ENCODE measurements around the gene EFNB3.

The EFNB3 gene

GRCh38 chr17:7701681-7702080 lies 3.3 kb upstream of the EFNB3 start:
- Histone ChIP-seq H2BK12ac (ENCODE audit: low read length) (no peak overlapping the region), H3K27me3 (ENCODE audit: control insufficient read depth in 3 of 3, insufficient read depth in 3 of 3, low read depth in 1 of 3, low read length in 3 of 3) (no peaks in the 10 kb centered on the region), H4K91ac (ENCODE audit: low read depth, low read length, poor library complexity) (no peak overlapping the region), H3K9ac (ENCODE audit: low read depth, low read length, poor library complexity) (no peak overlapping the region), H4K8ac (ENCODE audit: low read depth, low read length) (no peak overlapping the region), H3K23ac (ENCODE audit: low read depth, low read length, poor library complexity) (no peak overlapping the region), H3K9me3 (replicated peaks in 1 of 2; ENCODE audit: control insufficient read depth in 2 of 2, insufficient read depth in 1 of 2, low read depth in 1 of 2, low read length in 2 of 2) (no peaks in the 10 kb centered on the region), H3K4ac (ENCODE audit: low read length) (no peak overlapping the region), H2AK5ac (ENCODE audit: low read depth, low read length) (no peak overlapping the region), H2BK5ac (ENCODE audit: low read length) (no peak overlapping the region), H2AFZ (ENCODE audit: low read length) (no peak overlapping the region), H3K27ac (replicated peaks; ENCODE audit: low read length) (no peak overlapping the region), H2BK120ac (ENCODE audit: low read depth, low read length) (no peak overlapping the region), H3K36me3 (replicated peaks in 1 of 2; ENCODE audit: control insufficient read depth in 2 of 2, insufficient read depth in 2 of 2, low read length in 2 of 2) (peaks cover 16 to 39% of the 10 kb centered on the region in 2 donors), H3K79me1 (ENCODE audit: low read depth, low read length) (peaks cover 5% of the 10 kb centered on the region), H3K18ac (ENCODE audit: low read length) (no peak overlapping the region), H2BK15ac (ENCODE audit: low read length) (no peak overlapping the region), H3K4me2 (ENCODE audit: insufficient read depth, low read length, poor library complexity, severe bottlenecking) (peak overlapping the region; percentile 2), H3K4me1 (ENCODE audit: control insufficient read depth in 2 of 2, insufficient read depth in 1 of 2, low read depth in 1 of 2, low read length in 2 of 2) (peaks cover 21 to 29% of the 10 kb centered on the region in 2 donors), H3K4me3 (ENCODE audit: low read length in 2 of 2) (no peak overlapping the region), H3K14ac (ENCODE audit: low read length) (no peak overlapping the region)
- no CpG with 5 or more reads among the region's 14 CpGs for WGBS, 2 donors (ENCODE audit: extremely low coverage in 2 of 2, insufficient read length in 2 of 2, insufficient replicate concordance in 1 of 2)
- no peak for DNase-seq (ENCODE audit: low spot score)

- H3K18ac ChIP-seq (ENCODE audit: low read length) = peak overlapping the region; percentile 81
- H3K4me3 ChIP-seq (ENCODE audit: low read length in 2 of 2) = no peak overlapping the region
- peaks cover 10% of the 10 kb centered on the region for H3K79me1 ChIP-seq (ENCODE audit: low read depth, low read length)
- peak overlapping the region; percentile 93 for H2BK12ac ChIP-seq (ENCODE audit: low read length)
- H3K27ac ChIP-seq (replicated peaks; ENCODE audit: low read length) = peak overlapping the region; percentile 28
- no peak overlapping the region for H2BK120ac ChIP-seq (ENCODE audit: low read depth, low read length)
- no peak overlapping the region for H3K4me2 ChIP-seq (ENCODE audit: insufficient read depth, low read length, poor library complexity, severe bottlenecking)
- H3K4ac ChIP-seq (ENCODE audit: low read length) = peak overlapping the region; percentile 37
- H2AK5ac ChIP-seq (ENCODE audit: low read depth, low read length) = peak overlapping the region; percentile 20
- no peaks in the 10 kb centered on the region for H3K27me3 ChIP-seq (ENCODE audit: control insufficient read depth in 3 of 3, insufficient read depth in 3 of 3, low read depth in 1 of 3, low read length in 3 of 3)
- peaks cover 28 to 37% of the 10 kb centered on the region in 2 donors for H3K4me1 ChIP-seq (ENCODE audit: control insufficient read depth in 2 of 2, insufficient read depth in 1 of 2, low read depth in 1 of 2, low read length in 2 of 2)
- H2AFZ ChIP-seq (ENCODE audit: low read length) = no peak overlapping the region
- H3K9ac ChIP-seq (ENCODE audit: low read depth, low read length, poor library complexity) = no peak overlapping the region
- peak overlapping the region; percentile 45 for H2BK5ac ChIP-seq (ENCODE audit: low read length)
- H2BK15ac ChIP-seq (ENCODE audit: low read length) = no peak overlapping the region
- H3K23ac ChIP-seq (ENCODE audit: low read depth, low read length, poor library complexity) = peak overlapping the region; percentile 65
- no peak for DNase-seq (ENCODE audit: low spot score)
- peaks cover 16 to 34% of the 10 kb centered on the region in 2 donors for H3K36me3 ChIP-seq (replicated peaks in 1 of 2; ENCODE audit: control insufficient read depth in 2 of 2, insufficient read depth in 2 of 2, low read length in 2 of 2)
- H4K91ac ChIP-seq (ENCODE audit: low read depth, low read length, poor library complexity) = no peak overlapping the region
- no CpG with 5 or more reads among the region's 13 CpGs for WGBS, 2 donors (ENCODE audit: extremely low coverage in 2 of 2, insufficient read length in 2 of 2, insufficient replicate concordance in 1 of 2)
- H3K9me3 ChIP-seq (replicated peaks in 1 of 2; ENCODE audit: control insufficient read depth in 2 of 2, insufficient read depth in 1 of 2, low read depth in 1 of 2, low read length in 2 of 2) = no peaks in the 10 kb centered on the region
- H4K8ac ChIP-seq (ENCODE audit: low read depth, low read length) = no peak overlapping the region
- H3K14ac ChIP-seq (ENCODE audit: low read length) = no peak overlapping the region
Observed at GRCh38 chr17:7702776-7703175, 2.2 kb upstream of the EFNB3 start.

- WGBS, 2 donors (ENCODE audit: extremely low coverage in 2 of 2, insufficient read length in 2 of 2, insufficient replicate concordance in 1 of 2) = no CpG with 5 or more reads among the region's 24 CpGs
- H3K4ac ChIP-seq (ENCODE audit: low read length) = no peak overlapping the region
- H3K79me1 ChIP-seq (ENCODE audit: low read depth, low read length) = peaks cover 10% of the 10 kb centered on the region
- no peak overlapping the region for H3K9ac ChIP-seq (ENCODE audit: low read depth, low read length, poor library complexity)
- no peaks in the 10 kb centered on the region for H3K27me3 ChIP-seq (ENCODE audit: control insufficient read depth in 3 of 3, insufficient read depth in 3 of 3, low read depth in 1 of 3, low read length in 3 of 3)
- H3K36me3 ChIP-seq (replicated peaks in 1 of 2; ENCODE audit: control insufficient read depth in 2 of 2, insufficient read depth in 2 of 2, low read length in 2 of 2) = peaks cover 15 to 33% of the 10 kb centered on the region in 2 donors
- H2BK5ac ChIP-seq (ENCODE audit: low read length) = no peak overlapping the region
- peaks cover 28 to 37% of the 10 kb centered on the region in 2 donors for H3K4me1 ChIP-seq (ENCODE audit: control insufficient read depth in 2 of 2, insufficient read depth in 1 of 2, low read depth in 1 of 2, low read length in 2 of 2)
- H2AFZ ChIP-seq (ENCODE audit: low read length) = peak overlapping the region; percentile 75
- H3K14ac ChIP-seq (ENCODE audit: low read length) = no peak overlapping the region
- peak overlapping the region; percentile 92 for H3K18ac ChIP-seq (ENCODE audit: low read length)
- peak; percentile 85 for DNase-seq (ENCODE audit: low spot score)
- peak overlapping the region in 1 of 2 donors; percentile 73 for H3K4me3 ChIP-seq (ENCODE audit: low read length in 2 of 2)
- H3K9me3 ChIP-seq (replicated peaks in 1 of 2; ENCODE audit: control insufficient read depth in 2 of 2, insufficient read depth in 1 of 2, low read depth in 1 of 2, low read length in 2 of 2) = no peaks in the 10 kb centered on the region
- no peak overlapping the region for H3K23ac ChIP-seq (ENCODE audit: low read depth, low read length, poor library complexity)
- H2BK12ac ChIP-seq (ENCODE audit: low read length) = no peak overlapping the region
- no peak overlapping the region for H4K8ac ChIP-seq (ENCODE audit: low read depth, low read length)
- H3K27ac ChIP-seq (replicated peaks; ENCODE audit: low read length) = peak overlapping the region; percentile 26
- peak overlapping the region; percentile 13 for H2BK15ac ChIP-seq (ENCODE audit: low read length)
- no peak overlapping the region for H4K91ac ChIP-seq (ENCODE audit: low read depth, low read length, poor library complexity)
- peak overlapping the region; percentile 79 for H3K4me2 ChIP-seq (ENCODE audit: insufficient read depth, low read length, poor library complexity, severe bottlenecking)
- no peak overlapping the region for H2BK120ac ChIP-seq (ENCODE audit: low read depth, low read length)
- H2AK5ac ChIP-seq (ENCODE audit: low read depth, low read length) = no peak overlapping the region
Observed at GRCh38 chr17:7703584-7704479, 1.2 kb upstream of the EFNB3 start.

All from neuronal stem cell (in vitro differentiated cells).